Caco-2 (cell line): Measurements from ENCODE around the gene COL25A1. TPM values are rescaled to one million over a fixed set of nuclear protein-coding genes. Genes with fewer than 3 reads are reported as not detected.

Experiments
- BruUV-seq: library from RNA; stranded (reverse); fragments of 400-500 nt; replicated peaks from 2 replicates; lab custom pipeline; 2021; lab: Mats Ljungman, UMichigan
- CTCF ChIA-PET: fragments of 300-600 bp; sonication (Branson Sonifier 250); formaldehyde crosslinking; loops from one replicate; lab custom pipeline; 2022; ENCODE audit warnings: antibody characterized with exemption; lab: Charles Lee
- POLR2A ChIA-PET: fragments of 300-600 bp; sonication (Branson Sonifier 250); formaldehyde crosslinking; loops from one replicate; lab custom pipeline; 2022; ENCODE audit warnings: antibody characterized with exemption; lab: Charles Lee
- DNase-seq, 2 experiments: peaks; one replicate each; pipeline versions ENCODE4 v3.0.0 to v3.0.0-alpha.2; 2020 to 2022
- H3K27me3 ChIP-seq: replicated peaks from 2 replicates; pipeline ENCODE4 v1.6.0; 2011; ENCODE audit warnings: low read length; ENCODE audit not compliant: control insufficient read depth, insufficient read depth
- H3K36me3 ChIP-seq: 2 replicates; pipeline ENCODE4 v1.5.1; 2011; ENCODE audit warnings: low read length; ENCODE audit not compliant: control insufficient read depth, insufficient read depth
- H3K4me1 ChIP-seq: fragments of 250-450 bp; sonication (Bioruptor Pico); 2 replicates; pipeline ENCODE4 v1.5.1; 2020; ENCODE audit warnings: mild to moderate bottlenecking
- H3K4me3 ChIP-seq: 2 replicates; pipeline ENCODE4 v1.5.1; 2011; ENCODE audit warnings: low read depth, mild to moderate bottlenecking, control low read depth, low read length
- H3K9me3 ChIP-seq: fragments of 250-450 bp; sonication (Bioruptor Pico); 2 replicates; pipeline ENCODE4 v1.5.1; 2020; ENCODE audit warnings: mild to moderate bottlenecking, moderate library complexity
- H3K27ac Mint-ChIP-seq: one replicate; pipeline ENCODE4 v1.8.0; 2022; ENCODE audit warnings: mixed read lengths; ENCODE audit not compliant: unreplicated experiment
- H3K27me3 Mint-ChIP-seq: one replicate; pipeline ENCODE4 v1.8.0; 2022; ENCODE audit warnings: mixed read lengths; ENCODE audit not compliant: insufficient read depth, unreplicated experiment
- H3K36me3 Mint-ChIP-seq: one replicate; pipeline ENCODE4 v1.8.0; 2022; ENCODE audit warnings: mild to moderate bottlenecking, mixed read lengths; ENCODE audit not compliant: insufficient read depth, unreplicated experiment
- H3K4me1 Mint-ChIP-seq: one replicate; pipeline ENCODE4 v1.8.0; 2022; ENCODE audit warnings: low read depth, mixed read lengths; ENCODE audit not compliant: unreplicated experiment
- H3K4me3 Mint-ChIP-seq: one replicate; pipeline ENCODE4 v1.8.0; 2022; ENCODE audit warnings: mild to moderate bottlenecking, moderate library complexity, mixed read lengths; ENCODE audit not compliant: unreplicated experiment
- H3K9me3 Mint-ChIP-seq: one replicate; pipeline ENCODE4 v1.8.0; 2022; ENCODE audit warnings: mixed read lengths; ENCODE audit not compliant: unreplicated experiment
- CTCF ChIP-seq, 2 experiments: fragments of 200-600 bp in 1 of 2; IDR thresholded peaks; 1 replicate in 1 of 2; 2 replicates in 1 of 2; pipeline versions ENCODE4 v1.5.1 to v1.8.0; 2011 to 2022; ENCODE audit warnings: antibody characterized with exemption in 1 of 2, control low read depth in 1 of 2, inconsistent platforms in 1 of 2, low read depth in 1 of 2, low read length in 1 of 2, mild to moderate bottlenecking in 1 of 2, moderate library complexity in 1 of 2; ENCODE audit not compliant: insufficient read depth in 1 of 2, severe bottlenecking in 1 of 2, unreplicated experiment in 1 of 2
- intact Hi-C: fragments of 100-400 bp; cut with micrococcal nuclease; formaldehyde crosslinking; loops from one replicate; pipeline ENCODE4 v1.10.0; 2022; ENCODE audit not compliant: unreplicated experiment
- total RNA-seq: library from RNA; stranded (reverse); gene quantifications from 2 replicates; pipeline ENCODE4 v1.2.3, GENCODE V29; 2022

COL25A1 gene
- total RNA-seq, 1 experiment from 2014 or later, result not detected

- TF ChIP-seq CTCF (IDR thresholded peaks at IDR 0.05; ENCODE audit: insufficient read depth in 1 of 2, low read depth in 1 of 2, low read length in 1 of 2, severe bottlenecking in 1 of 2, unreplicated experiment in 1 of 2), result no peak
- ChIA-PET CTCF (no interaction called here), POLR2A (no interaction called here)
- Mint-ChIP-seq H3K36me3 (no peaks in the 10 kb centered on the region), H3K4me1 (no peaks in the 10 kb centered on the region), H3K27ac (no peak overlapping the region), H3K9me3 (no peaks in the 10 kb centered on the region), H3K27me3 (peaks cover 13% of the 10 kb centered on the region), H3K4me3 (no peak overlapping the region)
- intact Hi-C loops, result no loop called here
- Histone ChIP-seq H3K36me3 (no peaks in the 10 kb centered on the region), H3K4me1 (no peaks in the 10 kb centered on the region), H3K27me3 (no peaks in the 10 kb centered on the region), H3K4me3 (no peak overlapping the region), H3K9me3 (no peaks in the 10 kb centered on the region)
- DNase-seq, result no peak
- BruUV-seq, result no TSS peak
Observed at GRCh38 chr4:108804648-108805273, 497.7 kb downstream of the COL25A1 start.

GRCh38 chr4:108799306-108799705, 503.2 kb downstream of the COL25A1 start:
- ChIA-PET POLR2A (no interaction called here), CTCF (no interaction called here)
- H3K27ac Mint-ChIP-seq, result no peak overlapping the region
- H3K9me3 Mint-ChIP-seq, result no peaks in the 10 kb centered on the region
- TF ChIP-seq CTCF (IDR thresholded peaks at IDR 0.05; ENCODE audit: insufficient read depth in 1 of 2, low read depth in 1 of 2, low read length in 1 of 2, severe bottlenecking in 1 of 2, unreplicated experiment in 1 of 2), result no peak
- no peaks in the 10 kb centered on the region for H3K4me1 ChIP-seq
- peaks cover 4% of the 10 kb centered on the region for H3K27me3 Mint-ChIP-seq
- no peaks in the 10 kb centered on the region for H3K36me3 Mint-ChIP-seq
- no peak overlapping the region for H3K4me3 ChIP-seq
- intact Hi-C loops, result no loop called here
- H3K4me1 Mint-ChIP-seq, result no peaks in the 10 kb centered on the region
- no peaks in the 10 kb centered on the region for H3K36me3 ChIP-seq
- H3K9me3 ChIP-seq, result no peaks in the 10 kb centered on the region
- BruUV-seq, result no TSS peak
- DNase-seq, result no peak
- H3K4me3 Mint-ChIP-seq, result no peak overlapping the region
- H3K27me3 ChIP-seq, result no peaks in the 10 kb centered on the region

- Mint-ChIP-seq H3K27me3 (peaks cover 4% of the 10 kb centered on the region), H3K27ac (no peak overlapping the region), H3K9me3 (no peaks in the 10 kb centered on the region), H3K4me1 (no peaks in the 10 kb centered on the region), H3K4me3 (no peak overlapping the region), H3K36me3 (no peaks in the 10 kb centered on the region)
- DNase-seq, result no peak
- no peak for TF ChIP-seq CTCF (IDR thresholded peaks at IDR 0.05; ENCODE audit: insufficient read depth in 1 of 2, low read depth in 1 of 2, low read length in 1 of 2, severe bottlenecking in 1 of 2, unreplicated experiment in 1 of 2)
- intact Hi-C loops, result no loop called here
- Histone ChIP-seq H3K4me3 (no peak overlapping the region), H3K27me3 (no peaks in the 10 kb centered on the region), H3K4me1 (no peaks in the 10 kb centered on the region), H3K9me3 (no peaks in the 10 kb centered on the region), H3K36me3 (no peaks in the 10 kb centered on the region)
- no TSS peak for BruUV-seq
- POLR2A ChIA-PET, result no interaction called here
- CTCF ChIA-PET, result no interaction called here
Observed at GRCh38 chr4:108796173-108796572, 506.3 kb downstream of the COL25A1 start.
